Measurements from ENCODE around the gene MAGEA2B.
"Not testable (repeated sequence)": the region's sequence is repeated elsewhere in the genome, so short reads cannot be mapped to it uniquely, and the experiment has no call there.

Gene MAGEA2B

GRCh38 chrX:152735101-152735500 is 20.7 kb downstream of the MAGEA2B start:
- no peak for DNase-seq (ENCODE audit: low spot score)
- no peak for TF ChIP-seq CTCF (IDR thresholded peaks at IDR 0.05; ENCODE audit: extremely low read depth, missing control alignments)

- no peak for DNase-seq (ENCODE audit: low spot score)
- no peak for TF ChIP-seq CTCF (IDR thresholded peaks at IDR 0.05; ENCODE audit: extremely low read depth, missing control alignments)
Measured at GRCh38 chrX:152735860-152736511, 21.6 kb downstream of the MAGEA2B start.

GRCh38 chrX:152736528-152736927 is 22.1 kb downstream of the MAGEA2B start:
- DNase-seq (ENCODE audit: low spot score), result not testable (repeated sequence)

- no peak for DNase-seq (ENCODE audit: low spot score)
- TF ChIP-seq CTCF (IDR thresholded peaks at IDR 0.05; ENCODE audit: extremely low read depth, missing control alignments), result no peak
Measured at GRCh38 chrX:152738560-152738959, 24.1 kb downstream of the MAGEA2B start.

GRCh38 chrX:152753686-152754650 is 39.5 kb downstream of the MAGEA2B start, which contains the start of gene MAGEA2:
Gene MAGEA2 (minus strand): TSS chrX:152753842. CDS start chrX:152751363, 2,479 bp downstream.
- not testable (repeated sequence) for DNase-seq (ENCODE audit: low spot score)

- DNase-seq (ENCODE audit: low spot score), result not testable (repeated sequence)
Measured at GRCh38 chrX:152754871-152755270, 40.4 kb downstream of the MAGEA2B start.

GRCh38 chrX:152758918-152759317 is 44.5 kb downstream of the MAGEA2B start, which contains the start of gene CSAG3:
Gene CSAG3 (plus strand): TSS chrX:152759218.
- not testable (repeated sequence) for DNase-seq (ENCODE audit: low spot score)

- DNase-seq (ENCODE audit: low spot score), result not testable (repeated sequence)
Measured at GRCh38 chrX:152759544-152759943, 45.1 kb downstream of the MAGEA2B start.

GRCh38 chrX:152761582-152761981 is 47.2 kb downstream of the MAGEA2B start:
- DNase-seq (ENCODE audit: low spot score), result not testable (repeated sequence)

- not testable (repeated sequence) for DNase-seq (ENCODE audit: low spot score)
Measured at GRCh38 chrX:152766562-152766961, 52.1 kb downstream of the MAGEA2B start.
